ENCODE data around the gene FBXW7. TPM values are rescaled to one million over a fixed set of nuclear protein-coding genes. Genes with fewer than 3 reads are reported as not detected.
A peak's percentile ranks its signal among the peaks of the same experiment; 100 is the strongest.

The FBXW7 gene
- total RNA-seq, 1 donor from 2014 or later = 47.2 TPM

DNA sequence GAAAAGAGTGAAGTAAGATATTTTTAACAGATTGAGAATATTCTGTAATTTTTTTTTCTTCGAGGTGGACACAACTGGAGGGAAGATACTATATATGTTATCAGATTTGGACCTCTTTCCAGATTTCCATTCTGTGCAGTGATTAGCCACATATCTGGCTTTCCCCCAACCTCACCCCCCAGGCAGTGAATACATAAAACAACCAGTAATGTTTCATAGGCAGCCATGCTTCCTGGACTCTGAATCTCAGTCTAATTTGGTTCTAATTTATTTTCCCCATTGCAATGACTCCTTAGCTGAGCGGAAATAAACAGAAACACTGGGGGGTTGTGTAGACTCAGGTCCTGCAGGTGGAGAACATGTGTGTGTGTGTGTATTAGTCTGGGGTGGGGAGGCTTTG lies 226.5 kb downstream of the FBXW7 start:
- Histone ChIP-seq H3K4me1 (no peaks in the 10 kb centered on the region), H3K27me3 (no peaks in the 10 kb centered on the region), H3K36me3 (no peaks in the 10 kb centered on the region), H3K4me3 (no peak overlapping the region), H3K9me3 (no peaks in the 10 kb centered on the region), H3K27ac (no peak overlapping the region)
- TF ChIP-seq, protein P1, sequence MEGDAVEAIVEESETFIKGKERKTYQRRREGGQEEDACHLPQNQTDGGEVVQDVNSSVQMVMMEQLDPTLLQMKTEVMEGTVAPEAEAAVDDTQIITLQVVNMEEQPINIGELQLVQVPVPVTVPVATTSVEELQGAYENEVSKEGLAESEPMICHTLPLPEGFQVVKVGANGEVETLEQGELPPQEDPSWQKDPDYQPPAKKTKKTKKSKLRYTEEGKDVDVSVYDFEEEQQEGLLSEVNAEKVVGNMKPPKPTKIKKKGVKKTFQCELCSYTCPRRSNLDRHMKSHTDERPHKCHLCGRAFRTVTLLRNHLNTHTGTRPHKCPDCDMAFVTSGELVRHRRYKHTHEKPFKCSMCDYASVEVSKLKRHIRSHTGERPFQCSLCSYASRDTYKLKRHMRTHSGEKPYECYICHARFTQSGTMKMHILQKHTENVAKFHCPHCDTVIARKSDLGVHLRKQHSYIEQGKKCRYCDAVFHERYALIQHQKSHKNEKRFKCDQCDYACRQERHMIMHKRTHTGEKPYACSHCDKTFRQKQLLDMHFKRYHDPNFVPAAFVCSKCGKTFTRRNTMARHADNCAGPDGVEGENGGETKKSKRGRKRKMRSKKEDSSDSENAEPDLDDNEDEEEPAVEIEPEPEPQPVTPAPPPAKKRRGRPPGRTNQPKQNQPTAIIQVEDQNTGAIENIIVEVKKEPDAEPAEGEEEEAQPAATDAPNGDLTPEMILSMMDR (IDR thresholded peaks at IDR 0.05) = no peak
- intact Hi-C loops (cut with DNase I) = no loop called here
- DNase-seq = no peak
- ATAC-seq = no peak

DNA sequence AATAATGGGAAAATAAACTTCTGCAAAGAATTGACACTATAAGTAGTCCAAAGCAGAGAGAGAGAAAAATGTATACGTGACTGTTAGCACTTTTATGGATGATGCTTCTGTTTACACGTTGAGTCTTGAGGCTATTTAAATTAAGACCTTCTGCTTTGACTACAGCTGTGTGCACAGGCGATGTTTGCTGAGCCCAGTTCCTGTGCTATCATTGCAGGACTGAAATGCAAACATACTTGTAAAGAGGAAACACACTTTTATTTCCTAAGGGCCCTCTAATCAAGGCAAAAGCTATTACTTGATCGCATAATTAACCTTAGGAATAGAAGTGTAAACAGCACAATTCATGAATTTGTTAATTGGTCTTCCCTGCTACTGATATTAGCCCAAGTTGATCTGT lies 226.9 kb downstream of the FBXW7 start:
- H3K27ac ChIP-seq = no peak overlapping the region
- no peak overlapping the region for H3K4me3 ChIP-seq
- TF ChIP-seq, protein P1 (IDR thresholded peaks at IDR 0.05) = no peak
- DNase-seq (no peak), ATAC-seq (no peak)
- H3K27me3 ChIP-seq = no peaks in the 10 kb centered on the region
- H3K4me1 ChIP-seq = no peaks in the 10 kb centered on the region
- H3K36me3 ChIP-seq = no peaks in the 10 kb centered on the region
- no peaks in the 10 kb centered on the region for H3K9me3 ChIP-seq
- intact Hi-C loops (cut with DNase I) = no loop called here

DNA sequence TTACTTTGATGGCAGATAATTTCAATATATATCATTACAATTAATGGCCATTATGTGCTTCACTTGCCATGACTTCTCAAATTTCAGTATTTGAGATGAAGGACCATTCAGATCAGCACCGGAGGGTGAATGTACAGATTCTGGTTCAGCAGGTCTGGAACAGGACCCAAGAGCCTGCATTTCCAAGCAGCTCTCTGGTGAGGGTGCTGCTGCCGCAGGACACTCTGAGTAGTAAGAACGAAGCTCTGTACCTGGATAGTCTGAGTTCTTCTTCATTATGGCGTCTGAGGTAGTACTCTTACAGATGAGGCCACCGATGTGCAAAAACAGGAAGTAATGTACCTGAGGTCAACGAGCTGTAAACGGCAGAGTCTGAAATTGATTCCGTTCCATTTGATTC lies 228.2 kb downstream of the FBXW7 start:
- no peak overlapping the region for H3K4me3 ChIP-seq

DNA sequence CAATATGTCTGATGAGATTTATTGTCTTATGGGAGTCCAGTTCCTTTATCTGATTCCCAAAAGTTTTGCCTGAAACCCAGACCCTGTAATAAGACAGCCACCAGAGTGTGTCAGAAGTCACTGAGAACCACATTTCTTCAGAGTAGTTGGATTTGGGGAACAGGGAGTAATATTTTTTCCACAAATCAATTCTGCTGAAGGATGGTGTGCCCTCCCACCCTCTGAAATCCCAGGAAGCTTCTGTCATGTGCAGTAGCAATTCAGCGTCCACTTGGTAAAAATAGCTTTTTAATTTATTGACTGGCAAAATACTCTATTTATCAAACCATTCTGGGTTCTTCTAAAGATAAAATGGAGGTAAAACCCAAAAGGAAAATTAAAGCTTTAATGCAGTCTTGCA lies 229.4 kb downstream of the FBXW7 start:
- Histone ChIP-seq H3K9me3 (no peaks in the 10 kb centered on the region), H3K4me1 (no peaks in the 10 kb centered on the region), H3K36me3 (no peaks in the 10 kb centered on the region), H3K27me3 (no peaks in the 10 kb centered on the region), H3K27ac (no peak overlapping the region), H3K4me3 (no peak overlapping the region)
- DNase-seq (no peak), ATAC-seq (no peak)
- intact Hi-C loops (cut with DNase I) = no loop called here
- TF ChIP-seq, protein P1 (IDR thresholded peaks at IDR 0.05) = no peak

More for the DNA sequence above, 228.2 kb downstream of the FBXW7 start:
- no peaks in the 10 kb centered on the region for H3K4me1 ChIP-seq
- TF ChIP-seq, protein P1 (IDR thresholded peaks at IDR 0.05) = no peak
- H3K9me3 ChIP-seq = no peaks in the 10 kb centered on the region
- ATAC-seq (peak; percentile 20), DNase-seq (no peak)
- intact Hi-C loops (cut with DNase I) = no loop called here
- H3K27me3 ChIP-seq = no peaks in the 10 kb centered on the region
- H3K36me3 ChIP-seq = no peaks in the 10 kb centered on the region
- H3K27ac ChIP-seq = no peak overlapping the region

DNA sequence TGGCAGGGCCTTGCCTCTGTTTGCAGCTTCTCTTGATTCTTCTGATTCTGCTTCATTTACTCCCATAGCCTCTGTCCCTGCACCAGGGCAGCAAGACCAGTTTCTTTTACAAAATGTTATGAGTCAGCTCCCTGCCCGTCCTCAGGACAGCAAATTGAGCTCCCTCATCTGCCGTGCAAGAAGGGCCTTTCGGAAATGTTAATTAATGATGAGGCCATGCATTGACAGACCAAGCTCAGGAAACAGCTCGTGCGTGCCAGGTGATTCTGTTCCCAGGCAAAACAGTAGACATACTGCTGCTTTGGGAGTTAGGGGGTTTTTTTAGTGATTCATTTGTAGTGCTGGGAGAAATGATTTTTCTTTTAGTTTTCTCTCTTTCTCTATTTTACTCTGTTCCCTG lies 231.7 kb downstream of the FBXW7 start:
- no peak for DNase-seq
- H3K9me3 ChIP-seq = no peaks in the 10 kb centered on the region
- no peak overlapping the region for H3K27ac ChIP-seq
- intact Hi-C loops (cut with DNase I) = no loop called here
- no peak for ATAC-seq
- H3K4me1 ChIP-seq = no peaks in the 10 kb centered on the region
- no peaks in the 10 kb centered on the region for H3K27me3 ChIP-seq
- TF ChIP-seq, protein P1 (IDR thresholded peaks at IDR 0.05) = no peak
- H3K4me3 ChIP-seq = no peak overlapping the region
- no peaks in the 10 kb centered on the region for H3K36me3 ChIP-seq

DNA sequence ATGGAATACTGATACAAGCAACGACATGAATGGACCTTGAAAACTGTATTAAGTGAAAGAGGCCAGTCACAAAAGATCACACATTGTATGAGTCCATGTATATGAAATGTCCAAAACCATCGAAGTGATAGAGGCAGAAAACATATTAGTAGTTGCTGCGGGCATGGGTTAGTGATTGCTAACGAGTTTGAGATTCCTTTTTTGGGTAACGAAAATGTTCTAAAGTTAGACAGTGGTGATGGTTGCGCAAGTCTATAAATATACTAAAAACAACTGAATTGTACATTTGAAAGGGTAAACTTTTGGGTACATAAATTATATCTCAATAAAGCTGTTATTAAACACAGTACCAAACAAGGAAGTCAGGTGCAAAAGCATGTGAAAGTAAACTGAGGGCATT lies 234.5 kb downstream of the FBXW7 start:
- DNase-seq (no peak), ATAC-seq (no peak)
- intact Hi-C loops (cut with DNase I) = no loop called here

More for the DNA sequence above, 234.5 kb downstream of the FBXW7 start:
- TF ChIP-seq, protein P1 (IDR thresholded peaks at IDR 0.05) = no peak
- Histone ChIP-seq H3K4me3 (no peak overlapping the region), H3K36me3 (no peaks in the 10 kb centered on the region), H3K9me3 (no peaks in the 10 kb centered on the region), H3K27me3 (no peaks in the 10 kb centered on the region), H3K27ac (no peak overlapping the region), H3K4me1 (no peaks in the 10 kb centered on the region)

All from upper lobe of right lung (tissue), 1 donor.